Activated CD8-positive, alpha-beta T cell treated with anti-CD3 and anti-CD28 coated beads for 36 hours (primary cell): Measurements from ENCODE around the gene HOXD8. TPM values are rescaled to one million over a fixed set of nuclear protein-coding genes. Genes with fewer than 3 reads are reported as not detected.

Experiments used
- ATAC-seq: fragments of 200-7000 bp; cut with Tn5 transposase; one replicate; pipeline ENCODE4 v1.10.0; 2021; ENCODE audit warnings: mild to moderate bottlenecking, moderate library complexity
- CTCF ChIA-PET: fragments of 350-600 bp; sonication (Branson Sonifier 250); formaldehyde crosslinking; loops from one replicate; lab custom pipeline; 2021; ENCODE audit warnings: antibody characterized with exemption; lab: Charles Lee
- POLR2A ChIA-PET: fragments of 350-600 bp; sonication (Branson Sonifier 250); formaldehyde crosslinking; loops from one replicate; lab custom pipeline; 2021; ENCODE audit warnings: antibody characterized with exemption; lab: Charles Lee
- DNase-seq: peaks from one replicate; pipeline ENCODE4 v3.0.0-alpha.2; 2020
- H3K27ac Mint-ChIP-seq: one replicate; pipeline ENCODE4 v1.8.0; 2021; ENCODE audit warnings: mild to moderate bottlenecking, mixed read lengths
- H3K27me3 Mint-ChIP-seq: one replicate; pipeline ENCODE4 v1.8.0; 2021; ENCODE audit warnings: mixed read lengths
- H3K36me3 Mint-ChIP-seq: one replicate; pipeline ENCODE4 v1.8.0; 2021; ENCODE audit warnings: low read depth, mixed read lengths
- H3K4me1 Mint-ChIP-seq: one replicate; pipeline ENCODE4 v1.8.0; 2021; ENCODE audit warnings: low read depth, mixed read lengths
- H3K4me3 Mint-ChIP-seq: one replicate; pipeline ENCODE4 v1.8.0; 2021; ENCODE audit warnings: mild to moderate bottlenecking, moderate library complexity, mixed read lengths
- H3K9me3 Mint-ChIP-seq: one replicate; pipeline ENCODE4 v1.8.0; 2021; ENCODE audit warnings: mixed read lengths
- intact Hi-C: fragments of 100-400 bp; cut with micrococcal nuclease; formaldehyde crosslinking; loops from one replicate; pipeline ENCODE4 v1.10.0; 2022
- total RNA-seq, 2 experiments: library from RNA; stranded (reverse); gene quantifications; one replicate each; pipeline ENCODE4 v1.2.3, GENCODE V29; 2021
- TF ChIP-seq, protein P1 (sequence below): fragments of 200-600 bp; IDR thresholded peaks from one replicate; pipeline ENCODE4 v1.8.0; 2022; ENCODE audit warnings: antibody characterized with exemption, mild to moderate bottlenecking

HOXD8 gene
- total RNA-seq, 2 experiments from 2014 or later = not detected

- no peak overlapping the region for H3K4me3 Mint-ChIP-seq
- H3K9me3 Mint-ChIP-seq = no peaks in the 10 kb centered on the region
- H3K36me3 Mint-ChIP-seq = no peaks in the 10 kb centered on the region
- ChIA-PET CTCF (no interaction called here), POLR2A (no interaction called here)
- ATAC-seq = no peak
- H3K27ac Mint-ChIP-seq = no peak overlapping the region
- peaks cover 7% of the 10 kb centered on the region for H3K4me1 Mint-ChIP-seq
- intact Hi-C loops = no loop called here
- no peak for DNase-seq
- peaks cover 84% of the 10 kb centered on the region for H3K27me3 Mint-ChIP-seq
- TF ChIP-seq, protein P1, sequence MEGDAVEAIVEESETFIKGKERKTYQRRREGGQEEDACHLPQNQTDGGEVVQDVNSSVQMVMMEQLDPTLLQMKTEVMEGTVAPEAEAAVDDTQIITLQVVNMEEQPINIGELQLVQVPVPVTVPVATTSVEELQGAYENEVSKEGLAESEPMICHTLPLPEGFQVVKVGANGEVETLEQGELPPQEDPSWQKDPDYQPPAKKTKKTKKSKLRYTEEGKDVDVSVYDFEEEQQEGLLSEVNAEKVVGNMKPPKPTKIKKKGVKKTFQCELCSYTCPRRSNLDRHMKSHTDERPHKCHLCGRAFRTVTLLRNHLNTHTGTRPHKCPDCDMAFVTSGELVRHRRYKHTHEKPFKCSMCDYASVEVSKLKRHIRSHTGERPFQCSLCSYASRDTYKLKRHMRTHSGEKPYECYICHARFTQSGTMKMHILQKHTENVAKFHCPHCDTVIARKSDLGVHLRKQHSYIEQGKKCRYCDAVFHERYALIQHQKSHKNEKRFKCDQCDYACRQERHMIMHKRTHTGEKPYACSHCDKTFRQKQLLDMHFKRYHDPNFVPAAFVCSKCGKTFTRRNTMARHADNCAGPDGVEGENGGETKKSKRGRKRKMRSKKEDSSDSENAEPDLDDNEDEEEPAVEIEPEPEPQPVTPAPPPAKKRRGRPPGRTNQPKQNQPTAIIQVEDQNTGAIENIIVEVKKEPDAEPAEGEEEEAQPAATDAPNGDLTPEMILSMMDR = no peak
Observed at GRCh38 chr2:176147800-176148496, 18.4 kb downstream of the HOXD8 start.

DNA sequence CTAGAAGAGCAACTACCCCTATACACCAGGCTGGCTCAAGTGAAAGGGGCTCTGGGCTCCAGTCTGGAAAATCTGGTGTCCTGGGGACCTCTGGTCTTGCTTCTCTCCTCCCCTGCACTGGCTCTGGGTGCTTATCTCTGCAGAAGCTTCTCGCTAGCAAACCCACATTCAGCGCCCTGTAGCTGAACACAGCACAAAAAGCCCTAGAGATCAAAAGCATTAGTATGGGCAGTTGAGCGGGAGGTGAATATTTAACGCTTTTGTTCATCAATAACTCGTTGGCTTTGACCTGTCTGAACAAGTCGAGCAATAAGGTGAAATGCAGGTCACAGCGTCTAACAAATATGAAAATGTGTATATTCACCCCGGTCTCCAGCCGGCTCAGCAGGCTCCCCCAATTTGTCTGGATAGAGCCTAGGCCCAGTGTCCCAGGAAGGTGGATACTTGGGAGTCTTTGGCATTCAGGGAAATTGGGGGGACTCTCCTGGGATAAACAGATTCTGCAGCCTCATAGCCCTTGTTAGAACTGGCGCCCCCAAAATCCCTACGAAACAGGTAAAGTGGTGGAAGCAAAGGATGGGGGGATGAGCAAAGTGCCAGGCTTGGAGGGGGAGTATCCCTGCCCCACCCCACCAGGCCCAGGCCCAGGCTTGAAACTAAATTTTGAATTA lies 19.4 kb downstream of the HOXD8 start:
- Mint-ChIP-seq H3K4me1 (peaks cover 7% of the 10 kb centered on the region), H3K9me3 (no peaks in the 10 kb centered on the region), H3K4me3 (no peak overlapping the region), H3K36me3 (no peaks in the 10 kb centered on the region), H3K27ac (no peak overlapping the region), H3K27me3 (peaks cover 84% of the 10 kb centered on the region)
- ATAC-seq (no peak), DNase-seq (no peak)
- TF ChIP-seq, protein P1 = no peak
- ChIA-PET POLR2A (no interaction called here), CTCF (no interaction called here)
- intact Hi-C loops = no loop called here

GRCh38 chr2:176149481-176149938 lies 20.0 kb downstream of the HOXD8 start:
- intact Hi-C loops = no loop called here

DNA sequence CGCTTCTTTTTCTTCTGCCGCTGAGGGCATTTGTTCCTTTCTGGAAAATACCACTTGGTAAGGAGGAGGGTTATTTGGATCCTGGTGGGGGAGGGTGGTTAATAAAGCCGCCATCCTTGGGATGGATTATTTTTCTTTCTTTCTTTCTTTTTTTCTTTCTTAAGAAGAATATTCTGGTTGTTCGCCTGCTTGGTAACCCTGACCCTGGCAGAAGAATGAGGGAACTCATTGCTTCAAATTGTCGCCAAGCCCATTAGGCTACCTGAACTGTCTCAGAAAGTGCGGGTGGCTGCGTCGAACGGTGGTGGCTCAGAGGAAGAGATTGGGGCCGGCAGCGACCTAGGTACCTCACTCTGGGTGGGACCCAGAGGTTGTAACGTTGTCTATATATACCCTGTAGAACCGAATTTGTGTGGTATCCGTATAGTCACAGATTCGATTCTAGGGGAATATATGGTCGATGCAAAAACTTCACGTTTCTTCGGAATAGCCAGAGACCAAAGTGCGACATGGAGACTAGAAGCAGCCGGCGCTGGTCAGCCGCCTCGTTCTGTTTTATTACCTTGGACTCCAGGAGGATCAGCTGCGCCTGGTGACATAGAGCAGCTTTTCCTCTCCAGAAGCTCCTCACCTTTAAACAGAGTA lies 20.6 kb downstream of the HOXD8 start:
- H3K4me1 Mint-ChIP-seq = peaks cover 7% of the 10 kb centered on the region
- peaks cover 84% of the 10 kb centered on the region for H3K27me3 Mint-ChIP-seq
- intact Hi-C loops = no loop called here
- TF ChIP-seq, protein P1 = no peak
- H3K27ac Mint-ChIP-seq = no peak overlapping the region
- no peak for DNase-seq
- POLR2A ChIA-PET = interaction anchor here (0.7 kb wide), 1 partner anchor 76 kb away, joined by 3 read pairs; no protein-coding TSS in a partner anchor
- CTCF ChIA-PET = interaction anchor here (1.4 to 2.7 kb wide), 4 partner anchors 10 to 305 kb away, joined by 3 to 17 read pairs (median 6); no protein-coding TSS in a partner anchor
- no peaks in the 10 kb centered on the region for H3K36me3 Mint-ChIP-seq
- no peaks in the 10 kb centered on the region for H3K9me3 Mint-ChIP-seq
- H3K4me3 Mint-ChIP-seq = no peak overlapping the region
- no peak for ATAC-seq

More at GRCh38 chr2:176149481-176149938, 20.0 kb downstream of the HOXD8 start:
- ATAC-seq = no peak
- ChIA-PET POLR2A (no interaction called here), CTCF (interaction anchor here (2.7 kb wide), 1 partner anchor 306 kb away, joined by 8 read pairs; no protein-coding TSS in a partner anchor)
- Mint-ChIP-seq H3K27me3 (peaks cover 84% of the 10 kb centered on the region), H3K27ac (no peak overlapping the region), H3K9me3 (no peaks in the 10 kb centered on the region), H3K4me3 (no peak overlapping the region), H3K36me3 (no peaks in the 10 kb centered on the region), H3K4me1 (peaks cover 7% of the 10 kb centered on the region)
- TF ChIP-seq, protein P1 = no peak
- DNase-seq = no peak
